ENCODE measurements around the gene GOLGA6B.
"Not testable (repeated sequence)": the region's sequence is repeated elsewhere in the genome, so short reads cannot be mapped to it uniquely, and the experiment has no call there.

The GOLGA6B gene, protein sequence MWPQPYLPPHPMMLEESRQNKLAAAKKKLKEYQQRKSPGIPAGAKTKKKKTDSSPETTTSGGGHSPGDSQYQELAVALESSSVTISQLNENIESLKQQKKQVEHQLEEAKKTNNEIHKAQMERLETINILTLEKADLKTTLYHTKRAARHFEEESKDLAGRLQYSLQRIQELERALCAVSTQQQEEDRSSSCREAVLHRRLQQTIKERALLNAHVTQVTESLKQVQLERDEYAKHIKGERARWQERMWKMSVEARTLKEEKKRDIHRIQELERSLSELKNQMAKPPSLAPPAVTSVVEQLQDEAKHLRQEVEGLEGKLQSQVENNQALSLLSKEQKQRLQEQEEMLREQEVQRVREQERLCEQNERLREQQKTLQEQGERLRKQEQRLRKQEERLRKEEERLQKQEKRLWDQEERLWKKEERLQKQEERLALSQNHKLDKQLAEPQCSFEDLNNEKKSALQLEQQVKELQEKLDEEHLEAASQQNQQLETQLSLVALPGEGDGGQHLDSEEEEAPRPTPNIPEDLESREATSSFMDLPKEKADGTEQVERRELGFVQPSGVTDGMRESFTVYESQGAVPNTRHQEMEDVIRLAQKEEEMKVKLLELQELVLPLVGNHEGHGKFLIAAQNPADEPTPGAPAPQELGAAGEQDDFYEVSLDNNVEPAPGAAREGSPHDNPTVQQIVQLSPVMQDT

DNA sequence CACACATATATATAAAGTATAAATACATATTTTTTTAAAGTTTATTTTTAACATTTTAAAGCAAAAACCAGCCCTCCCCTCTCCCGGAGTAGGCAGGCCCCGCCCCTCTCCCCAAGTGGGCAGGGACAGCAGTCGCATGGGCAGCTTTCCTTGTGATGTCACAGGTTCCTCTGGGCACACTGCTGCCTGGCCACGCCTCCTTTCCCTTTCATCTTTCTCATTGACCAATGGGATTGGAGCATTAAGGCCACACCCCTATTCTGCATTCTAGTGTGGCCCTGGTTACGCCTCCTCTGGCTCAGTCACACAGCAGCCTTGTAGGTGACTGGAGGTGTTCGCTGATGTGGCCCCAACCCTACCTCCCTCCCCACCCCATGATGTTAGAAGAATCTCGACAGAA lies at the start of gene GOLGA6B:
Gene GOLGA6B, plus strand, starts transcription at position 301 of the 400 bp plus-strand sequence. Its CDS starts 41 bp downstream, at position 342.
- not testable (repeated sequence) for DNase-seq (ENCODE audit: low spot score)

DNA sequence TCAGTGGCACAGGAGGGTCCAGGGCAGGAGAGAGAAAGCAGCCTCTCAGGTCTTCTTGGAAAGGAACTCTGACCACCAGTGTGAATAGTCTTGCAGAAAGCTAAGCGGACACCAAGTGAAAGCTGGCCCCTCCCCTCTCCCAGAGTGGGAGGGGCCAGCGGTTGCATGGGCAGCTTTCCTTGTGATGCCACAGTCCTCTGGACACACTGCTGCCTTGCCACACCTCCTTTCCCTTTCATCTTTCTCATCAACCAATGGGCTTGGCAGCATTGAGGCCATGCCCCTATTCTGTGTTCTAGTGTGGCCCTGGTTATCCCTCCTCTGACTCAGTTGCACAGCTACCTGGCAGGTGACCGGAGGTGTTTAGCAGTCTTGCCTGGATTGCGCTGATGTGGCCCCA lies 49.7 kb upstream of the GOLGA6B start:
- DNase-seq (ENCODE audit: low spot score) = no peak

GRCh38 chr15:72608084-72608483 lies 46.4 kb upstream of the GOLGA6B start:
- DNase-seq (ENCODE audit: low spot score) = not testable (repeated sequence)

DNA sequence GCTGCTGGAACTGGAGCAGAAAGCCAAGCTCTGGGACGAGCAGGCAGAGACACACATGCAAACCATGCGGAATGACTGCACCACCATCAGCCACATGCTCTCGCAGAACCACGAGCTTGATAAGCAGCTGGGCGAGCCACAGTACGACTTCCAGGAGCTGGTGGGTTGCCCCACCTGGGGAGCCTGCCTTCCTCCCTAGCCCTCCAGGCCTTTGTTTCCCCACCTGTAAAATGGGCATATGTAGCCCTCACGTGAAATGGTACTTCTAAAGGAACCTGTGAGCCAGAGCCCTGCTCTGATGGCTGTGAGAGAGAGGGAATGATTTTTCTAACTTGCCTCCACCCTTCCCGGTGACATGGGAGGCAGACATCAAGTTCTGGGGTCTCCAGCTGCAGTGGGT lies 44.6 kb upstream of the GOLGA6B start:
- no peak for DNase-seq (ENCODE audit: low spot score)

DNA sequence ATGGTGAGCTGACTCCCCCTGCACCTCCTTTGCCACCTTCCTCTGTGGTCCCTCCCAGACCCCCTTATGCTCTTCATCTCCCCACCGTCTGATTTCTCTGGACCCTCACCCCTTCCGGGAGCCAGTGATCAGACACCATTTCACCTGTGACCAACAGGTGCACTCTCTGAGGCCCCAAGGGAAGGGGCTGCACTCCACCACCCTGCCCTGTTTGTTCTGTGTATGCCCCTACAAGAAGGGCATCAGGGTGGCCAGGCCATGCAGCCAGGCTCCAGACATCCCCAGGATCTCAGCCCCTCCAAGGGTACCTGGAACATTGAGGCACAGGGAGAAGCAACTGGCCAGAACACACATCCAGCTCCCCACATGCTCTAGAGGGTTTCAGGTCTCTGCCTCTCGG lies 42.2 kb upstream of the GOLGA6B start:
- DNase-seq (ENCODE audit: low spot score) = not testable (repeated sequence)

DNA sequence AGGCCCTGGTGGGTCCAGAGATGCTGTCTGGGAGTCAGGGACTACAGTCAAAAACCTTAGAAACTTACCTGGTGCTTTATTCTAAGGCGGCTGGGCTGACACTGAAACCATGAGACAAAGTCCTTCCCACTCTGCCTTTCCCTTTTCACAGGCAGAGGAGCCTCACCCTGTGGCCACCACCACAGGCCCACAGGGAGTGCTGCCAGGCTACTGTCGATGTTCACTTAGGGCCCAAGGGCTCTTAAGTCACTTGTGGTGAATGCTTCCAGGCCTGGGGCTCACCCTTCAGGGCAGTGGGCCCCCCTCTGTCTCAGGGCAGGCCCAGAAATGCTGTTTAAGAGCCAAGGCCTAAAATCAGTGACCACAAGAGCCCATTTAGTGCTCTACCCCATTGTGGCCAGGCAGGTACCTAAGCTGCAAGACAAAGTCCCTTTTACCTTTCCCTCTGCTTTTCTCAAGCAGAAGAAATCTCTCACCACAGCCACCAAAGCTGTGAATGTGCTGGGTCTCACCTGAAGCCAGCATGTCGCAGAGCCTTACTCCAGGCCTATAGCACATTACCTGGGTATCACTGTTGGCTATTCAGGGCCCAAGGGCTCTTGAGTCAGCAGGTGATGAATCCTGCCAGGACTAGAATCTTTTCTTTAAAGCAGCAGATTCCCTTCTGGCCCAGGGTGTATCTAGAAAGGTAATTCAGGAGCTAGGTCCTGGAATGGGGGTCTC lies 39.5 kb upstream of the GOLGA6B start:
- DNase-seq (ENCODE audit: low spot score) = no peak

- not testable (repeated sequence) for DNase-seq (ENCODE audit: low spot score)
Measured at GRCh38 chr15:72615533-72616233, 38.8 kb upstream of the GOLGA6B start.

DNA sequence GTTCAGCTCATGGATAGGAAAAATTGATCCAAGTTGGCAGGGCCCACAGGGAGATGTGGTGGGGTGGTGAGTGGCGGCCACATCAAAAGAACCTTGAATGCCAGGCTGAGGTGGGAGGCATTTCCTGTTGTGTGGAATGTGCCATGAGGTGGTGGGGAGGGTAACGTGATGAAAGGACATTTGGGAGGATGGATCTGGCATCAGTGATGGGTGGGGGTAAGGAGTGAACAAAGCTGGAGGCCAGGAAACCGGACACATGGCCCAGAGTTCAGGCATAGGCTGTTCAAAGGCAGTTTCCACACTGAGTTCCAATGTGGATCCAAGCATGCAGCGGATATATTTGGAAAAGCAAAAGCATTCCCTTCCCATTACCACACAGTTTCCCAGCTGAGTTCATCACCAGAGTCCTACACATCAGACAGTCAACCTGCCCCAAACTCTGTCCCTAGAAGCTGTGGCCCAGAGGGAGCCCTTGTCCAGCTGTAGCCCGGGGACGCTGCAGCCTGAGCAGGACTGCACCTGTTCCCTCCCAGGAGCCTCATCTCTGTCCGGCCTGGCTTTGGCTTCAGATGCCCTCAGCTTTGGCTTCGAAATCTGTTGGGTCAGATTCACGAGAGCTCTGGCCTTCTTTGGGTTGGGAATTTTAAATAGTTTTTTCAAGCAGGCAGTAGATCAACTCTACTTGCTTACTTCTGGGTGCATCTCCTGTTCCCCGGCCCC lies 37.8 kb upstream of the GOLGA6B start:
- DNase-seq (ENCODE audit: low spot score) = no peak

GRCh38 chr15:72623854-72624253 lies 30.6 kb upstream of the GOLGA6B start:
- DNase-seq (ENCODE audit: low spot score) = not testable (repeated sequence)

DNA sequence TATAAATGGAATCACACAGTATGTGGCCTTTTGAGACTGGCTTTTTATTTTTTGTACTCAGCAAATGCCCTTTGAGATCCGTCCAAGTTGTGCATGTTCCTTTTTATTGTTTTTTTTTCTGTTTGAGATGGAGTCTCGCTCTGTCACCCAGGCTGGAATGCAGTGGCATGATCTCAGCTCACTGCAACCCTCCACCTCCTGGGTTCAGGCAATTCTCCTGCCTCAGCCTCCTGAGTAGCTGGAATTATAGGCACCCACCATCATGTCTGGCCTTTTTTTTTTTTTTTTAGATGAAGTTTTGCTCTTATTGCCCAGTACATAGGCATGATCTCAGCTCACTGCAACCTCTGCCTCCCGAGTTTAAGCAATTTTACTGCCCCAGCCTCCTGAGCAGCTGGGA lies 28.3 kb upstream of the GOLGA6B start:
- DNase-seq (ENCODE audit: low spot score) = not testable (repeated sequence)

DNA sequence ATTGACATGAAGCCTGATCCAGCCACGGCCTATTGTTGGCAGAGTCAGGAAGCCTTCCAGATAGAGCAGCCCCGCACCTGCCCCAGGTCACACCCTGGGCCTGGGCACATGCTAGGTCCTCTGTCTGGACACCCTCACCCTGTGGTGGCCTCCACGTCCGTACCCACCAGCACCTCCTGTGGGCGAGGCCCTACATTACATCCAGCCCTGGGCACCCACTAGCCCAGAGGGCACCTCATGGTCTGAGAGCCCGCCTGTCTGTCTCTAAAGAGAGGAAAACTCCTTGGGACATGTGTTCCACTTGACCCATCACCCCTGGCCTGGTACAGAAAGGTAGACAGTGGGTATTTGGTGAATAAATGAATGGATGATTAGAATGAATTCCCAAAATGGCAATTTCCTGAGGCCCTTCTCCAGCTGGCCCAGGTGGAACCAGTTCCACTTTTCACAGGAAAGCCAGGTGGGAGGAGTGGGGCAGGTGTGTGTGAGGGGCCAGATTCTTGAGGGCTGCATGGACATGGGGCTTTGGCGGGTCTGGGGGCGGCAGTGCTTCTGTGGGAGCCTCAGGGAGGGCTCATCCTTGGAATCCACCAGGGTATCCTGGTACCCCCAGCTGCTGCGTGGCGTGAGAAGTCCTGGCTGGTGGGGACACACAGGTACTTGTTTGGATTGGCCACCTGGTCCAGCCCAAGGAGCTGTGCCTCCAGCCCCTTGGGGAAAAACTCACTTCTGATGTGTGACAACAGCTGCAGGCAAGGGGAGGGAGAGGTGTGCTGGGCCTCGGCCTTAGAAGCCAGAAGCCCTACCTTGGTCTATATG lies 26.0 kb upstream of the GOLGA6B start:
- DNase-seq (ENCODE audit: low spot score) = not testable (repeated sequence)

GRCh38 chr15:72629068-72629570 lies 25.4 kb upstream of the GOLGA6B start:
- not testable (repeated sequence) for DNase-seq (ENCODE audit: low spot score)

- not testable (repeated sequence) for DNase-seq (ENCODE audit: low spot score)
Measured at GRCh38 chr15:72636519-72637282, 17.8 kb upstream of the GOLGA6B start.

GRCh38 chr15:72639759-72640483 lies 14.6 kb upstream of the GOLGA6B start:
- not testable (repeated sequence) for DNase-seq (ENCODE audit: low spot score)

DNA sequence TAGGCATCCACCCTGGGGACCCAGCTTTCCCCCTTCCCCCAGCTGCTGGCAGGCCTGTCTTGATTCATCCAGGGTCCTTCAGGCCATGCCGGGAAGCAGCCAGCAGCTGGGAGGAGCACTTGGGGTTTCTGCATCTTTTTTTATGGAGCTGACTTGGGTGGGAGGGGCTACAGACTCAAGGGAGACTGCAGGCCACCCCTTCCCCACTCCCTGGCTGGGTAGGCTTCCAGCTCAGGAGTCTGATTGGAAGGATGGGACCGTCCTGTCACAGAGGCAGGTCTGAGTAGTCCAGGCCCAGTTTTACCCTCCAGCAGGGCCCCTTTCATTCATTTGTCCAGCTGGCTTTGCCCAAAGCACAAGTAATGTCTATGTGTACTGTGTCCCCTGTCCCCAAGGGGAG lies 12.2 kb upstream of the GOLGA6B start:
- DNase-seq (ENCODE audit: low spot score) = not testable (repeated sequence)

GRCh38 chr15:72648631-72649253 lies 5.8 kb upstream of the GOLGA6B start:
- DNase-seq (ENCODE audit: low spot score) = not testable (repeated sequence)

GRCh38 chr15:72656014-72656413 lies 1.5 kb downstream of the GOLGA6B start:
- not testable (repeated sequence) for DNase-seq (ENCODE audit: low spot score)

- not testable (repeated sequence) for DNase-seq (ENCODE audit: low spot score)
Measured at GRCh38 chr15:72661081-72661480, 6.6 kb downstream of the GOLGA6B start.
